Activated CD8-positive, alpha-beta T cell treated with anti-CD3 and anti-CD28 coated beads, Interleukin-2, amount 10 ng/mL, durations not matched to agents 7 days and 5 days (primary cell): Measurements from ENCODE around the gene FBXW8. TPM values are rescaled to one million over a fixed set of nuclear protein-coding genes. Genes with fewer than 3 reads are reported as not detected.

ENCODE experiments used
- ATAC-seq: fragments of 150-1000 bp; cut with Tn5 transposase; one replicate; pipeline ENCODE4 v1.10.0; 2021; ENCODE audit warnings: moderate library complexity
- CTCF ChIA-PET: fragments of 350-600 bp; sonication (Branson Sonifier 250); formaldehyde crosslinking; loops from one replicate; lab custom pipeline; 2021; ENCODE audit warnings: antibody characterized with exemption; lab: Charles Lee
- POLR2A ChIA-PET: fragments of 350-600 bp; sonication (Branson Sonifier 250); formaldehyde crosslinking; loops from one replicate; lab custom pipeline; 2021; ENCODE audit warnings: antibody characterized with exemption; lab: Charles Lee
- DNase-seq: peaks from one replicate; pipeline ENCODE4 v3.0.0-alpha.2; 2020
- H3K27ac Mint-ChIP-seq: one replicate; pipeline ENCODE4 v1.8.0; 2021; ENCODE audit warnings: mild to moderate bottlenecking, mixed read lengths
- H3K27me3 Mint-ChIP-seq: one replicate; pipeline ENCODE4 v1.8.0; 2021; ENCODE audit warnings: low read depth, mixed read lengths
- H3K36me3 Mint-ChIP-seq: one replicate; pipeline ENCODE4 v1.8.0; 2021; ENCODE audit warnings: low read depth, mixed read lengths
- H3K4me1 Mint-ChIP-seq: one replicate; pipeline ENCODE4 v1.8.0; 2021; ENCODE audit warnings: low read depth, mixed read lengths
- H3K4me3 Mint-ChIP-seq: one replicate; pipeline ENCODE4 v1.8.0; 2021; ENCODE audit warnings: mild to moderate bottlenecking, mixed read lengths
- H3K9me3 Mint-ChIP-seq: one replicate; pipeline ENCODE4 v1.8.0; 2022; ENCODE audit warnings: mixed read lengths; ENCODE audit not compliant: insufficient read depth
- total RNA-seq, 2 experiments: library from RNA; stranded (reverse); gene quantifications; one replicate each; pipeline ENCODE4 v1.2.3, GENCODE V29; 2021

FBXW8 gene
- total RNA-seq, 2 experiments from 2014 or later = 12.4 to 12.9 TPM

- H3K4me3 Mint-ChIP-seq = no peak overlapping the region
- ChIA-PET POLR2A (no interaction called here), CTCF (interaction anchor here (1.0 to 1.6 kb wide), 3 partner anchors 16 to 60 kb away, joined by 3 read pairs; no protein-coding TSS in a partner anchor)
- H3K27ac Mint-ChIP-seq = no peak overlapping the region
- H3K4me1 Mint-ChIP-seq = peaks cover 56% of the 10 kb centered on the region
- DNase-seq (no peak), ATAC-seq (no peak)
- no peaks in the 10 kb centered on the region for H3K27me3 Mint-ChIP-seq
- no peaks in the 10 kb centered on the region for H3K9me3 Mint-ChIP-seq
- H3K36me3 Mint-ChIP-seq = peaks cover 46% of the 10 kb centered on the region
Measured at GRCh38 chr12:117059156-117059555, 148.4 kb downstream of the FBXW8 start.

DNA sequence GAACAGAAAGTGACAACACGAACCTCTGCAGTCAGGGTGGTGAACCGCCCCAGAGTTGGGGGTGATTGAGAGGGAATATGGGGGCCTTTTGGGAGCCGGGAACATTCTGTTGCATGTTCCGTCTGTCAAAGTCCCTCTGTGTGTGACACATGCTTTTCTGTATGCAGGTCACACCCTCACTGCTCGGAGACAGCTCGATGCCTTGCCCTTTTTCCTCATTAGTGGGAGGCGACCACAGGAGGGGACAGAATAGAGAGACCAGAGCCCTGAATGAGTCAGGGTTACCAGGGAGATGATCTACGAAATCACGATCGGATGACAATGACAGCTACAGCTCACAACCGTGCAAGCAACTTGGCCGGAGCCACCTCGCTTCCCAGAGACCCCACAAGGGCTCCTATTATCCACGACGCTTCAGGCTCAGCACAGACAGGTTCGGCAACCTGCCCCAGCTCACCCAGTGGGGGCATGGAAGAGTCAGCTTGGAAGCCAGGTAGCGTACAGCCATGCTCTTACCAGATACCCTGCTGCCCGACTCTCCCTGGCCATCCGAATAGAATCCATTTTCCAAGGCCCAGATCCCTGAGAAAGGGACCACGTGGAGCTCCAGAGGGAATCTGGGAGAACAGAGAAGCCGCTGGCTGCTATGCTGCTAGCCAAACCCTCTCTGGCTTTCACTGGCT, 149.6 kb downstream of the FBXW8 start:
- peaks cover 50% of the 10 kb centered on the region for H3K36me3 Mint-ChIP-seq
- H3K27ac Mint-ChIP-seq = peak overlapping the region; percentile 75
- no peaks in the 10 kb centered on the region for H3K9me3 Mint-ChIP-seq
- no peaks in the 10 kb centered on the region for H3K27me3 Mint-ChIP-seq
- no peak overlapping the region for H3K4me3 Mint-ChIP-seq
- peaks cover 68% of the 10 kb centered on the region for H3K4me1 Mint-ChIP-seq
- DNase-seq = no peak
- ChIA-PET CTCF (interaction anchor here (1.0 to 1.6 kb wide), 2 partner anchors 36 to 59 kb away, joined by 3 read pairs; no protein-coding TSS in a partner anchor), POLR2A (interaction anchor here (0.7 kb wide), 1 partner anchor 101 kb away, joined by 3 read pairs; no protein-coding TSS in a partner anchor)
- no peak for ATAC-seq

DNA sequence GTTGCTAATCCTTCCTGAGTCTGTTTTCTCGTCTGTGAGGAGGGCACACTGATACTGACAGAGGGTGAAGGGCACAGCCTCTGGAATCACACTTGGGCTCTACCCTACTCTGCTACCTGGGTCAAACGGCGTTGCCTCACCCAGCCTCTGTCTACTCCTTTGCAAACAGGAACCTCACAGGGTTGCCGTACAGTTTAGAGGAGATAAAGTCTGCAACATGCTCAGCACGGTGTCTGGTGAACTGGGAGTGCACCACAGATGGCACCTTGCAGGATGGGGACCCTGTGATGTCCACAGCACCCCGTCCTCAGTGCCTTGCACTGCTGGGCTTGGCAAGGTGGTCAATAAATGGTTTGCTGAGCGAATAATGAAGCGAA, 150.2 kb downstream of the FBXW8 start:
- peak overlapping the region; percentile 6 for H3K4me3 Mint-ChIP-seq
- ChIA-PET CTCF (no interaction called here), POLR2A (no interaction called here)
- peak overlapping the region; percentile 75 for H3K27ac Mint-ChIP-seq
- no peak for ATAC-seq
- peaks cover 74% of the 10 kb centered on the region for H3K4me1 Mint-ChIP-seq
- no peak for DNase-seq
- H3K36me3 Mint-ChIP-seq = peaks cover 48% of the 10 kb centered on the region
- no peaks in the 10 kb centered on the region for H3K9me3 Mint-ChIP-seq
- no peaks in the 10 kb centered on the region for H3K27me3 Mint-ChIP-seq

- Mint-ChIP-seq H3K4me1 (peaks cover 80% of the 10 kb centered on the region), H3K9me3 (no peaks in the 10 kb centered on the region), H3K27ac (peak overlapping the region; percentile 71), H3K27me3 (no peaks in the 10 kb centered on the region), H3K4me3 (no peak overlapping the region), H3K36me3 (peaks cover 47% of the 10 kb centered on the region)
- ChIA-PET POLR2A (interaction anchor here (0.7 to 1.0 kb wide), 2 partner anchors 36 to 46 kb away, joined by 5 to 6 read pairs; no protein-coding TSS in a partner anchor), CTCF (interaction anchor here (2.8 kb wide), 1 partner anchor 36 kb away, joined by 11 read pairs; no protein-coding TSS in a partner anchor)
- ATAC-seq = no peak
- no peak for DNase-seq
Measured at GRCh38 chr12:117061555-117062079, 150.9 kb downstream of the FBXW8 start.

- ATAC-seq (peak; percentile 78), DNase-seq (peak; percentile 88)
- H3K27ac Mint-ChIP-seq = peak overlapping the region; percentile 97
- H3K9me3 Mint-ChIP-seq = no peaks in the 10 kb centered on the region
- POLR2A ChIA-PET = interaction anchor here (0.7 to 1.7 kb wide), 7 partner anchors 10 to 52 kb away, joined by 3 to 6 read pairs (median 4); partner anchors contain the start of gene TESC
- CTCF ChIA-PET = interaction anchor here (1.1 to 2.8 kb wide), 7 partner anchors 10 to 56 kb away, joined by 3 to 14 read pairs (median 5); partner anchors contain the start of gene TESC
- peak overlapping the region; percentile 57 for H3K4me3 Mint-ChIP-seq
- H3K4me1 Mint-ChIP-seq = peaks cover 85% of the 10 kb centered on the region
- H3K36me3 Mint-ChIP-seq = peaks cover 35% of the 10 kb centered on the region
- H3K27me3 Mint-ChIP-seq = no peaks in the 10 kb centered on the region
Measured at GRCh38 chr12:117063162-117063911, 152.6 kb downstream of the FBXW8 start.

DNA sequence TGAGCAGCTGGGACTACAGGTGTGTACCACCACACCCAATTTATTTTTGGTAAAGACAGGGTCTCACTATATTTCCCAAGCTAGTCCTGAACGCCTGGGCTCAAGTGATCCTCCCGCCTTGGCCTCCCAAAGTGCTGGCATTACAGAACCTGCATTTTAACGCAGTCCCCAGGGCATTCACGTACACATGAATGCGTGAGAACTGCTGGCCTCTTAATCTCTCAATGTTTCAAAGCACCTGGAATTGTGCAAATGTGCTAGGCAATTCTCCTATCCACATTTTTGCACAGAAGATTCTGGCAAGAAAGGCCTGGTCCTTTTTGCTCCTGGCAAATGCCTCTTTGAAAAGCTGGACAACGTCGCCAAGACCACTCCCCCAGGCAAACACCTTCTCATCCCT, 153.3 kb downstream of the FBXW8 start:
- Mint-ChIP-seq H3K27ac (peak overlapping the region; percentile 97), H3K4me1 (peaks cover 83% of the 10 kb centered on the region), H3K27me3 (no peaks in the 10 kb centered on the region), H3K9me3 (no peaks in the 10 kb centered on the region), H3K4me3 (peak overlapping the region; percentile 57), H3K36me3 (peaks cover 38% of the 10 kb centered on the region)
- ChIA-PET CTCF (interaction anchor here (1.7 to 2.8 kb wide), 5 partner anchors 9 to 56 kb away, joined by 4 to 14 read pairs (median 11); partner anchors contain the start of gene TESC), POLR2A (interaction anchor here (1.7 kb wide), 1 partner anchor 14 kb away, joined by 4 read pairs; no protein-coding TSS in a partner anchor)
- ATAC-seq = no peak
- no peak for DNase-seq

GRCh38 chr12:117064596-117064995, 153.8 kb downstream of the FBXW8 start:
- Mint-ChIP-seq H3K9me3 (no peaks in the 10 kb centered on the region), H3K27ac (peak overlapping the region; percentile 97), H3K4me3 (peak overlapping the region; percentile 16), H3K27me3 (no peaks in the 10 kb centered on the region), H3K4me1 (peaks cover 84% of the 10 kb centered on the region), H3K36me3 (peaks cover 40% of the 10 kb centered on the region)
- ChIA-PET POLR2A (no interaction called here), CTCF (interaction anchor here (1.2 kb wide), 1 partner anchor 12 kb away, joined by 4 read pairs; no protein-coding TSS in a partner anchor)
- DNase-seq (peak; percentile 27), ATAC-seq (no peak)

GRCh38 chr12:117067016-117067415, 156.3 kb downstream of the FBXW8 start:
- POLR2A ChIA-PET = no interaction called here
- DNase-seq (no peak), ATAC-seq (no peak)
- no peak overlapping the region for H3K4me3 Mint-ChIP-seq
- CTCF ChIA-PET = interaction anchor here (1.0 to 1.2 kb wide), 3 partner anchors 11 to 53 kb away, joined by 3 to 4 read pairs (median 3); no protein-coding TSS in a partner anchor
- no peak overlapping the region for H3K27ac Mint-ChIP-seq
- H3K4me1 Mint-ChIP-seq = peaks cover 84% of the 10 kb centered on the region
- no peaks in the 10 kb centered on the region for H3K9me3 Mint-ChIP-seq
- no peaks in the 10 kb centered on the region for H3K27me3 Mint-ChIP-seq
- H3K36me3 Mint-ChIP-seq = peaks cover 51% of the 10 kb centered on the region

DNA sequence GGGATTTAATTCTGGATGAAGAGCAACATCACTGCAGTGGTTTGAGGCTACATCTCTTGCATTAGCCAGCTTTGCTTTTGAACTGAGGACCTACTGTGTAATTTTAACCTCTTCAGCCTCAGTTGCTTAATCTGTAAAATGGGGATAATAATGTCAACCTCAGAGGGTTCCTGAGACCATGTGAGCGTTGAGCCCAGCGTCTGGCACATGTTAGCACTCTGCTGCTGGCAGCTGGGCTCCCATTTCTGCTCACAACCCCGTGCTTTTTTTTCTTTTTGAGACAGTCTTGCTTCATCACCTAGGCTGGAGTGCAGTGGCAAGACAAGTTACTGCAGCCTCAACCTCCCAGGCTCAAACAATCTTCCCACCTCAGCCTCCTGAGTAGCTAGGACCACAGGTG, 156.9 kb downstream of the FBXW8 start:
- H3K4me1 Mint-ChIP-seq = peaks cover 81% of the 10 kb centered on the region
- no peak overlapping the region for H3K27ac Mint-ChIP-seq
- DNase-seq (no peak), ATAC-seq (no peak)
- no peaks in the 10 kb centered on the region for H3K9me3 Mint-ChIP-seq
- ChIA-PET POLR2A (no interaction called here), CTCF (interaction anchor here (1.0 to 1.2 kb wide), 3 partner anchors 10 to 52 kb away, joined by 3 to 4 read pairs (median 3); no protein-coding TSS in a partner anchor)
- no peaks in the 10 kb centered on the region for H3K27me3 Mint-ChIP-seq
- no peak overlapping the region for H3K4me3 Mint-ChIP-seq
- peaks cover 53% of the 10 kb centered on the region for H3K36me3 Mint-ChIP-seq

DNA sequence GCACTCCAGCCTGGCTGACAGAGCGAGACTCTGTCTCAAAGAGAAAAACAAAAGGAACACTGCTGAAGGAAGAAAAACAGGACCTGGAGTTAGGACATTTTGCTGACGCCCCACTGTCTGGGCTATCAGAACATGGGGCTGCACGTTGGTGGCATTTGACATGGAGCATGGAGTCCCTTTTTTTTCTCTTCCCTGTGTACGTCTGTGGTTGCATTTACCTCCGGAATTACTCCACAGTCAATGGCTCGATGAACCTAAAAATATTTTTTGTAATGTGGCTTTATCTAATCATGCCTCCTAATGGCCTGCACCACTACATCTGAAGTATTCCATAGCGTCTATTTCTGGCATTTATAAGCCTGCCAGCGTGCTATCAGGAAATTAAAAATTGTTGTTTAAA, 157.7 kb downstream of the FBXW8 start:
- CTCF ChIA-PET = interaction anchor here (1.1 kb wide), 1 partner anchor 52 kb away, joined by 3 read pairs; no protein-coding TSS in a partner anchor
- H3K27me3 Mint-ChIP-seq = no peaks in the 10 kb centered on the region
- POLR2A ChIA-PET = no interaction called here
- peaks cover 73% of the 10 kb centered on the region for H3K4me1 Mint-ChIP-seq
- ATAC-seq (no peak), DNase-seq (no peak)
- no peak overlapping the region for H3K4me3 Mint-ChIP-seq
- H3K27ac Mint-ChIP-seq = no peak overlapping the region
- H3K36me3 Mint-ChIP-seq = peaks cover 55% of the 10 kb centered on the region
- H3K9me3 Mint-ChIP-seq = no peaks in the 10 kb centered on the region

DNA sequence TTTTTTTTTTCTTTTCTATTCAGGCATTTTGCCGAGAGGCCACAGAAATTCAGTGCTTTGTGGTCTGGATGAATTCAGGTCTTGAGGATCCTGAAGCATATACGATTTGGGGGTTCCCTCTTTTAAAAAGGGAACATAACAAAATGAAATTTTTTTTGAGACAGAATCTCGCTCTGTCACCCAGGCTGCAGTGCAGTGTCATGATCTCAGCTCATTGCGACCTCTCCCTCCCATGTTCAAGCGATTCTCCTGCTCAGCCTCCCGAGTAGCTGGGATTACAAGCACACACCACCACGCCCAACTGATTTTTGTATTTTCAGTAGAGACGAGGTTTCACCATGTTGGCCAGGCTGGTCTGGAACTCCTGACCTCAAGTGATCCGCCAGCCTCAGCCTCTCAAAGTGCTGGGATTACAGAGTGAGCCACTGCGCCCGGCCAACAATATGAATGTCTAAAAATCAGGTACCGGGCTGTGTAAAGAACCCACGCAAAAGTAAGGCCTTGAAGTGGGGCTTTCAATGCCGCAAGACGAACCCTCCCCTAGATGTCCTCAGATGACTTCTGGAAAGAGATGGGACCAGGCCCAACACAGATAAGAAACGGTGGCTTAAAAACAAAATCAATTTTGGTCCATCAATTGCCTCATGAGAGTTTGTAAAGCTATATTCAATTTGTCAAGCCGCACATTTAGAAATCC, 158.5 kb downstream of the FBXW8 start:
- Mint-ChIP-seq H3K36me3 (peaks cover 56% of the 10 kb centered on the region), H3K27me3 (no peaks in the 10 kb centered on the region), H3K27ac (peak overlapping the region; percentile 64), H3K4me3 (no peak overlapping the region), H3K9me3 (no peaks in the 10 kb centered on the region), H3K4me1 (peaks cover 65% of the 10 kb centered on the region)
- ChIA-PET CTCF (interaction anchor here (1.4 kb wide), 1 partner anchor 51 kb away, joined by 4 read pairs; no protein-coding TSS in a partner anchor), POLR2A (no interaction called here)
- no peak for DNase-seq
- ATAC-seq = no peak
